ENCODE measurements around the gene GRM4. TPM values are rescaled to one million over a fixed set of nuclear protein-coding genes. Genes with fewer than 3 reads are reported as not detected.

GRM4 gene
- total and polyA plus RNA-seq, 11 donors: 0.20 TPM; not detected in 10

GRCh38 chr6:33974471-33974870, 171.4 kb downstream of the GRM4 start:
- Histone ChIP-seq H3K4me1 (no peaks in the 10 kb centered on the region), H3K27ac (no peak overlapping the region), H3K36me3 (no peaks in the 10 kb centered on the region), H3K27me3 (peaks cover 16 to 78% (median 27%) of the 10 kb centered on the region in 9 donors), H3K4me3 (no peak overlapping the region), H3K9me3 (peaks cover 0 to 5% (median 0%) of the 10 kb centered on the region in 12 donors)
- intact Hi-C loops (cut with DNase I): no loop called here
- WGBS, 4 donors: 12 to 18% (median 16%) methylated on average over 2 of the region's 2 CpGs
- DNase-seq: no peak
- TF ChIP-seq CTCF (IDR thresholded peaks at IDR 0.05) (no peak), POLR2A (IDR thresholded peaks at IDR 0.05) (no peak)
- no peak for ATAC-seq

- TF ChIP-seq CTCF (IDR thresholded peaks at IDR 0.05) (no peak), POLR2A (IDR thresholded peaks at IDR 0.05) (no peak)
- Histone ChIP-seq H3K27ac (no peak overlapping the region), H3K27me3 (peaks cover 16 to 80% (median 30%) of the 10 kb centered on the region in 9 donors), H3K36me3 (no peaks in the 10 kb centered on the region), H3K9me3 (peaks cover 0 to 5% (median 0%) of the 10 kb centered on the region in 12 donors), H3K4me1 (no peaks in the 10 kb centered on the region), H3K4me3 (no peak overlapping the region)
- WGBS, 4 donors: 68 to 83% (median 75%) methylated on average over 4 of the region's 4 CpGs
- DNase-seq (no peak), ATAC-seq (no peak)
- intact Hi-C loops (cut with DNase I): no loop called here
These were observed 171.9 kb downstream of the GRM4 start for GRCh38 chr6:33974030-33974429.

DNA sequence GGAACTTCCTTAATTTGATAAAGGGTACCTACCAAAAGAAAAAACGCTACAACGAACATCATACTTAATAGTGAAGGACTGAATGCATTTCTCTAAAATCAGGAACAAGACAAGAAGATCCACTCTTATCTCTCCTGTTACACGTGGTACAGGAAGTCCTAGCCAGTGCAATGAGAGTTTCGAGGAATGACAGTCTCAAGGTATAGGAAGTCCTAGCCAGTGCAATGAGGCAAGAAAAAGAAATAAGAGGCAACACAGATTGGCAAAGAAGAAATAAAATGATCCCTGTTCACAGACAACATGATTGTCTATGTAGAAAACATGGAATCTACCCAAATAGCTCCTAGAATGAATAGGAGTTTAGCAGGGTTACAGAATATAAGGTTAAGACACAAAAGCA, 174.3 kb downstream of the GRM4 start:
- Histone ChIP-seq H3K9me3 (peaks cover 0 to 5% (median 0%) of the 10 kb centered on the region in 12 donors), H3K4me1 (no peaks in the 10 kb centered on the region), H3K27me3 (peaks cover 14 to 81% (median 39%) of the 10 kb centered on the region in 9 donors), H3K4me3 (no peak overlapping the region), H3K27ac (no peak overlapping the region), H3K36me3 (no peaks in the 10 kb centered on the region)
- WGBS, 4 donors: 60 to 68% (median 64%) methylated on average over 4 of the region's 4 CpGs
- intact Hi-C loops (cut with DNase I): no loop called here
- TF ChIP-seq POLR2A (IDR thresholded peaks at IDR 0.05): no peak
- TF ChIP-seq CTCF (IDR thresholded peaks at IDR 0.05): no peak
- no peak for ATAC-seq
- no peak for DNase-seq

MicroRNAs within 50 kb of the gene (microRNA counts, 767-probe panel; counts per million panel counts)
- 309 to 1,280 counts per million in 2 donors for microRNA hsa-miR-1275

Small RNAs within 50 kb of the gene (microRNA-seq; reads per million reads assigned to microRNA genes)
- gene MIR1275: 0 to 0.26 (median 0.10) reads per million in 4 donors

Other genes starting within 250 kb of the GRM4 start
- gene HMGA1, start 90.8 kb upstream of the GRM4 start, total RNA-seq: 10 to 100 TPM; 36.4 to 71.5 (median 44.8) TPM
- 10 to 100 TPM; 23.0 to 76.1 TPM for gene HMGA1, start 90.8 kb upstream of the GRM4 start, polyA plus RNA-seq
- gene SMIM29, start 102.9 kb upstream of the GRM4 start, total RNA-seq: 10 to 100 TPM; 18.4 to 37.4 (median 22.6) TPM
- 10 to 100 TPM; 36.5 to 50.4 TPM for gene SMIM29, start 102.9 kb upstream of the GRM4 start, polyA plus RNA-seq
- 10 to 100 TPM; 29.6 to 68.4 (median 54.9) TPM for gene NUDT3, start 246.6 kb upstream of the GRM4 start, total RNA-seq
- 10 to 100 TPM; 15.9 to 22.4 TPM for gene NUDT3, start 246.6 kb upstream of the GRM4 start, polyA plus RNA-seq

Measured in heart left ventricle (tissue), 16 donors.